GM12878 (cell line): ENCODE measurements around the gene MTCH2. TPM values are rescaled to one million over a fixed set of nuclear protein-coding genes. Genes with fewer than 3 reads are reported as not detected.

Experiments
- ASH2L ChIP-seq: fragments of 300-600, 200-600 bp; sonication (generic); IDR thresholded peaks from 2 replicates; pipeline ENCODE4 v1.6.1; 2017; ENCODE audit warnings: low read depth, mild to moderate bottlenecking, borderline replicate concordance
- BHLHE40 ChIP-seq, 2 experiments: fragments of 450-650 bp in 1 of 2; IDR thresholded peaks; 2 replicates each; pipeline ENCODE4 v1.6.1; 2011 to 2017; ENCODE audit warnings: low read depth in 2 of 2, borderline replicate concordance in 1 of 2, improper control_type of control experiment in 1 of 2, low read length in 1 of 2, mild to moderate bottlenecking in 1 of 2
- E2F4 ChIP-seq: IDR thresholded peaks from 2 replicates; pipeline ENCODE4 v1.6.1; 2012; ENCODE audit warnings: low read depth, low read length, improper control_type of control experiment
- EED ChIP-seq: sonication (generic); IDR thresholded peaks from 2 replicates; pipeline ENCODE4 v1.6.1; 2016; ENCODE audit warnings: antibody characterized with exemption, low read depth
- FOS ChIP-seq: IDR thresholded peaks from 3 replicates; pipeline ENCODE4 v1.6.1; 2011; ENCODE audit warnings: borderline replicate concordance; ENCODE audit not compliant: insufficient read length; ENCODE audit errors: extremely low read depth
- NKRF ChIP-seq: fragments of 450-650 bp; conservative IDR thresholded peaks from 2 replicates; pipeline ENCODE4 v1.6.1; 2017; ENCODE audit warnings: mild to moderate bottlenecking, moderate library complexity
- TARDBP ChIP-seq: IDR thresholded peaks from 2 replicates; pipeline ENCODE4 v1.6.1; 2016; ENCODE audit warnings: borderline replicate concordance
- YBX1 ChIP-seq: fragments of 450-650 bp; IDR thresholded peaks from 2 replicates; pipeline ENCODE4 v1.6.1; 2016; ENCODE audit warnings: antibody characterized with exemption
- ZBTB4 ChIP-seq: fragments of 450-650 bp; formaldehyde crosslinking; IDR thresholded peaks from 2 replicates; pipeline ENCODE4 v1.4.0; 2022; ENCODE audit warnings: mild to moderate bottlenecking, moderate library complexity
- polyA plus RNA-seq, 11 experiments: library from polyadenylated mRNA; depleted of rRNA in 4 of 11; unstranded in 6 of 11; stranded (reverse) in 5 of 11; fragments of >200 nt; fragmentation: Nextera tagmentation in 4 of 11; fragmentation: Illumina TruSeq in 1 of 11; extraction: Ambion mirVana in 4 of 11; extraction: Trizol in 1 of 11; gene quantifications; 1 replicate in 1 of 11; 2 replicates in 10 of 11; pipeline versions ENCODE4 v1.2.1 to v1.2.3, GENCODE V29; 2011 to 2016; ENCODE audit warnings: inconsistent platforms in 2 of 11, missing spikeins in 2 of 11, low read depth in 1 of 11
- total RNA-seq, 4 experiments: library from RNA; depleted of rRNA in 3 of 4; stranded (reverse); fragments of >200 nt in 3 of 4; fragmentation: Illumina TruSeq in 1 of 4; extraction: Trizol in 1 of 4; gene quantifications; 2 replicates each; pipeline versions ENCODE4 v1.2.1 to v1.2.3, GENCODE V29; 2013 to 2021
- TF ChIP-seq, protein P1 (sequence below): fragments of 450-650 bp; IDR thresholded peaks from 2 replicates; pipeline ENCODE4 v1.6.1; 2014; ENCODE audit warnings: mild to moderate bottlenecking
- TF ChIP-seq, protein P2 (sequence below): IDR thresholded peaks from 2 replicates; pipeline ENCODE4 v1.6.1; 2011; ENCODE audit warnings: borderline replicate concordance, low read depth, mild to moderate bottlenecking, moderate library complexity, mixed read lengths, low read length; ENCODE audit not compliant: insufficient read depth; ENCODE audit errors: extremely low read length
- TF ChIP-seq, protein P3 (sequence below): fragments of 450-650 bp; IDR thresholded peaks from 2 replicates; pipeline ENCODE4 v1.6.1; 2017; ENCODE audit warnings: mild to moderate bottlenecking, moderate library complexity

The MTCH2 gene
- total and polyA plus RNA-seq, 10 of the 15 experiments (the other 5 are each of a cell fraction or from before 2014, with no cell fraction given), result 72.4 to 341 (median 144) TPM

GRCh38 chr11:47669856-47670255 lies 27.5 kb upstream of the MTCH2 start (continued):
- TF ChIP-seq, protein P1, sequence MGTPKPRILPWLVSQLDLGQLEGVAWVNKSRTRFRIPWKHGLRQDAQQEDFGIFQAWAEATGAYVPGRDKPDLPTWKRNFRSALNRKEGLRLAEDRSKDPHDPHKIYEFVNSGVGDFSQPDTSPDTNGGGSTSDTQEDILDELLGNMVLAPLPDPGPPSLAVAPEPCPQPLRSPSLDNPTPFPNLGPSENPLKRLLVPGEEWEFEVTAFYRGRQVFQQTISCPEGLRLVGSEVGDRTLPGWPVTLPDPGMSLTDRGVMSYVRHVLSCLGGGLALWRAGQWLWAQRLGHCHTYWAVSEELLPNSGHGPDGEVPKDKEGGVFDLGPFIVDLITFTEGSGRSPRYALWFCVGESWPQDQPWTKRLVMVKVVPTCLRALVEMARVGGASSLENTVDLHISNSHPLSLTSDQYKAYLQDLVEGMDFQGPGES, result no peak
- TF ChIP-seq, protein P2, sequence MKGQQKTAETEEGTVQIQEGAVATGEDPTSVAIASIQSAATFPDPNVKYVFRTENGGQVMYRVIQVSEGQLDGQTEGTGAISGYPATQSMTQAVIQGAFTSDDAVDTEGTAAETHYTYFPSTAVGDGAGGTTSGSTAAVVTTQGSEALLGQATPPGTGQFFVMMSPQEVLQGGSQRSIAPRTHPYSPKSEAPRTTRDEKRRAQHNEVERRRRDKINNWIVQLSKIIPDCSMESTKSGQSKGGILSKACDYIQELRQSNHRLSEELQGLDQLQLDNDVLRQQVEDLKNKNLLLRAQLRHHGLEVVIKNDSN, result no peak
- no peak for TF ChIP-seq FOS
- no peak for TF ChIP-seq TARDBP
- no peak for TF ChIP-seq BHLHE40 (IDR thresholded peaks at IDR 0.05; ENCODE audit: borderline replicate concordance in 1 of 2, low read depth in 2 of 2, low read length in 1 of 2)
- TF ChIP-seq, protein P3, sequence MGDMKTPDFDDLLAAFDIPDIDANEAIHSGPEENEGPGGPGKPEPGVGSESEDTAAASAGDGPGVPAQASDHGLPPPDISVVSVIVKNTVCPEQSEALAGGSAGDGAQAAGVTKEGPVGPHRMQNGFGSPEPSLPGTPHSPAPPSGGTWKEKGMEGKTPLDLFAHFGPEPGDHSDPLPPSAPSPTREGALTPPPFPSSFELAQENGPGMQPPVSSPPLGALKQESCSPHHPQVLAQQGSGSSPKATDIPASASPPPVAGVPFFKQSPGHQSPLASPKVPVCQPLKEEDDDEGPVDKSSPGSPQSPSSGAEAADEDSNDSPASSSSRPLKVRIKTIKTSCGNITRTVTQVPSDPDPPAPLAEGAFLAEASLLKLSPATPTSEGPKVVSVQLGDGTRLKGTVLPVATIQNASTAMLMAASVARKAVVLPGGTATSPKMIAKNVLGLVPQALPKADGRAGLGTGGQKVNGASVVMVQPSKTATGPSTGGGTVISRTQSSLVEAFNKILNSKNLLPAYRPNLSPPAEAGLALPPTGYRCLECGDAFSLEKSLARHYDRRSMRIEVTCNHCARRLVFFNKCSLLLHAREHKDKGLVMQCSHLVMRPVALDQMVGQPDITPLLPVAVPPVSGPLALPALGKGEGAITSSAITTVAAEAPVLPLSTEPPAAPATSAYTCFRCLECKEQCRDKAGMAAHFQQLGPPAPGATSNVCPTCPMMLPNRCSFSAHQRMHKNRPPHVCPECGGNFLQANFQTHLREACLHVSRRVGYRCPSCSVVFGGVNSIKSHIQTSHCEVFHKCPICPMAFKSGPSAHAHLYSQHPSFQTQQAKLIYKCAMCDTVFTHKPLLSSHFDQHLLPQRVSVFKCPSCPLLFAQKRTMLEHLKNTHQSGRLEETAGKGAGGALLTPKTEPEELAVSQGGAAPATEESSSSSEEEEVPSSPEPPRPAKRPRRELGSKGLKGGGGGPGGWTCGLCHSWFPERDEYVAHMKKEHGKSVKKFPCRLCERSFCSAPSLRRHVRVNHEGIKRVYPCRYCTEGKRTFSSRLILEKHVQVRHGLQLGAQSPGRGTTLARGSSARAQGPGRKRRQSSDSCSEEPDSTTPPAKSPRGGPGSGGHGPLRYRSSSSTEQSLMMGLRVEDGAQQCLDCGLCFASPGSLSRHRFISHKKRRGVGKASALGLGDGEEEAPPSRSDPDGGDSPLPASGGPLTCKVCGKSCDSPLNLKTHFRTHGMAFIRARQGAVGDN, result no peak
- no peak for TF ChIP-seq E2F4
- TF ChIP-seq EED, result no peak
- TF ChIP-seq ASH2L, result no peak
- no peak for TF ChIP-seq ZBTB4 (CRISPR knock-in tag)
- no peak for TF ChIP-seq YBX1
- TF ChIP-seq NKRF, result no peak
- TF ChIP-seq, all 136 proteins: peak for 0
